Measurements from ENCODE around the gene RPL10A.

RPL10A gene

GRCh38 chr6:35449287-35449881 is 18.8 kb upstream of the RPL10A start:
- no peak overlapping the region for H3K4me3 ChIP-seq (ENCODE audit: low read depth, low read length)
- TF ChIP-seq, protein P1, sequence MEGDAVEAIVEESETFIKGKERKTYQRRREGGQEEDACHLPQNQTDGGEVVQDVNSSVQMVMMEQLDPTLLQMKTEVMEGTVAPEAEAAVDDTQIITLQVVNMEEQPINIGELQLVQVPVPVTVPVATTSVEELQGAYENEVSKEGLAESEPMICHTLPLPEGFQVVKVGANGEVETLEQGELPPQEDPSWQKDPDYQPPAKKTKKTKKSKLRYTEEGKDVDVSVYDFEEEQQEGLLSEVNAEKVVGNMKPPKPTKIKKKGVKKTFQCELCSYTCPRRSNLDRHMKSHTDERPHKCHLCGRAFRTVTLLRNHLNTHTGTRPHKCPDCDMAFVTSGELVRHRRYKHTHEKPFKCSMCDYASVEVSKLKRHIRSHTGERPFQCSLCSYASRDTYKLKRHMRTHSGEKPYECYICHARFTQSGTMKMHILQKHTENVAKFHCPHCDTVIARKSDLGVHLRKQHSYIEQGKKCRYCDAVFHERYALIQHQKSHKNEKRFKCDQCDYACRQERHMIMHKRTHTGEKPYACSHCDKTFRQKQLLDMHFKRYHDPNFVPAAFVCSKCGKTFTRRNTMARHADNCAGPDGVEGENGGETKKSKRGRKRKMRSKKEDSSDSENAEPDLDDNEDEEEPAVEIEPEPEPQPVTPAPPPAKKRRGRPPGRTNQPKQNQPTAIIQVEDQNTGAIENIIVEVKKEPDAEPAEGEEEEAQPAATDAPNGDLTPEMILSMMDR (IDR thresholded peaks at IDR 0.05; ENCODE audit: low read depth, low read length) = peak; percentile 56

GRCh38 chr6:35451354-35452182 is 16.6 kb upstream of the RPL10A start:
- peak overlapping the region; percentile 72 for H3K4me3 ChIP-seq (ENCODE audit: low read depth, low read length)
- TF ChIP-seq, protein P1 (IDR thresholded peaks at IDR 0.05; ENCODE audit: low read depth, low read length) = no peak

DNA sequence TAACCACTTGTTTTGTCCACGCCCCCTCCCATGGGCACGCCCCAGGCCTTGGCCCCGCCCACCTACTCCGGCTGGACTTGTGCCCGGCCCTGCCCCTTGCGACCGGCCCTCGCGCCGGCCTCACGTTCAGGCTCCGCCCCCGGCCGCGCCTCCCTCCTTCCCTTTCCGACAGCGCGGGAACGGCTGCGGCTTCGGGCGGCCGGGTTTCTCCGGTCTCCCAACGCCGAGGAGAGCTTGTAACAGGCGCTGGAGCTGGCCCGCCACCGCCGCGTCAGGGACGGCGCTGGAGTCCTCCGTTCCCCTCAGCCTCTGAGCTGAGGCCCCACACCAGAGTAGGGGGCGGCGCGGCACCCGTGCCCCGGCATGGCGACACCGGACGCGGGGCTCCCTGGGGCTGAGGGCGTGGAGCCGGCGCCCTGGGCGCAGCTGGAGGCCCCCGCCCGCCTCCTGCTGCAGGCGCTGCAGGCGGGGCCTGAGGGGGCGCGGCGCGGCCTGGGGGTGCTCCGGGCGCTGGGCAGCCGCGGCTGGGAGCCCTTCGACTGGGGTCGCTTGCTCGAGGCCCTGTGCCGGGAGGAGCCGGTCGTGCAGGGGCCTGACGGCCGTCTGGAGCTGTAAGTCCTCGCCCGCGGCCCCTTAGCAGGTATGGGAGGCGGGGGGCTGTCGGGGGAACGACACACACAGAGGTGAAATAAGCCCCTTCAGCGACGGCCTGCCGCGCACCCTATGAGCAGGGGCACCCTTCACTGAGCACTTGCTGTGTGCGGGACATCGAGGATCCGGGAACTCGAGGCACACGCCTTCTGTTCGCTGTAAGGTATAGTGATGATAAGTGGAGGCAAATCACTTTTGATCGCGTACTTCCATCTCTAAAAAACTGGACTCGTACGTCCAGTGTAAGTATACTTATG is 15.8 kb upstream of the RPL10A start, which contains the start of gene FANCE:
TSS of gene FANCE (plus strand) at position 156 of the 908 bp plus-strand sequence. CDS start at position 364, 208 bp downstream.
- H3K4me3 ChIP-seq (ENCODE audit: low read depth, low read length) = peak within 1 kb of the TSS; percentile 72
- TF ChIP-seq, protein P1 (IDR thresholded peaks at IDR 0.05; ENCODE audit: low read depth, low read length) = no peak

- H3K4me3 ChIP-seq (ENCODE audit: low read depth, low read length) = peak overlapping the region; percentile 72
- TF ChIP-seq, protein P1 (IDR thresholded peaks at IDR 0.05; ENCODE audit: low read depth, low read length) = no peak
Observed at GRCh38 chr6:35453236-35453635, 15.0 kb upstream of the RPL10A start.

GRCh38 chr6:35454391-35455110 is 13.7 kb upstream of the RPL10A start:
- H3K4me3 ChIP-seq (ENCODE audit: low read depth, low read length) = no peak overlapping the region
- TF ChIP-seq, protein P1 (IDR thresholded peaks at IDR 0.05; ENCODE audit: low read depth, low read length) = no peak

- TF ChIP-seq, protein P1 (IDR thresholded peaks at IDR 0.05; ENCODE audit: low read depth, low read length) = no peak
- H3K4me3 ChIP-seq (ENCODE audit: low read depth, low read length) = no peak overlapping the region
Observed at GRCh38 chr6:35457907-35458306, 10.3 kb upstream of the RPL10A start.
